WTC11 (cell line): ENCODE results near the gene ACVR1. TPM values are rescaled to one million over a fixed set of nuclear protein-coding genes. Genes with fewer than 3 reads are reported as not detected.

Source experiments
- ATAC-seq: fragments of 200-7000 bp; cut with Tn5 transposase; 2 replicates; pipeline ENCODE4 v1.10.0; 2021; ENCODE audit warnings: mild to moderate bottlenecking, moderate library complexity
- CTCF ChIA-PET: fragments of 300-600 bp; sonication (Branson Sonifier 250); formaldehyde crosslinking; loops from one replicate; lab custom pipeline; 2021; ENCODE audit warnings: antibody characterized with exemption; lab: Charles Lee
- POLR2A ChIA-PET: fragments of 350-600 bp; sonication (Branson Sonifier 250); formaldehyde crosslinking; loops from one replicate; lab custom pipeline; 2021; ENCODE audit warnings: antibody characterized with exemption; lab: Charles Lee
- DNase-seq: peaks from one replicate; pipeline ENCODE4 v3.0.0; 2021; ENCODE audit warnings: low spot score
- H3K27ac Mint-ChIP-seq: 2 replicates; pipeline ENCODE4 v1.8.0; 2021; ENCODE audit warnings: mixed read lengths
- H3K27me3 Mint-ChIP-seq: 2 replicates; pipeline ENCODE4 v1.8.0; 2021; ENCODE audit warnings: low read depth, mild to moderate bottlenecking, moderate library complexity, mixed read lengths
- H3K36me3 Mint-ChIP-seq: 2 replicates; pipeline ENCODE4 v1.8.0; 2021; ENCODE audit warnings: mixed read lengths
- H3K4me1 Mint-ChIP-seq: 2 replicates; pipeline ENCODE4 v1.8.0; 2022; ENCODE audit warnings: mixed read lengths
- H3K4me3 Mint-ChIP-seq: 2 replicates; pipeline ENCODE4 v1.8.0; 2021; ENCODE audit warnings: mild to moderate bottlenecking, moderate library complexity, mixed read lengths
- H3K9me3 Mint-ChIP-seq: 2 replicates; pipeline ENCODE4 v1.8.0; 2021; ENCODE audit warnings: mixed read lengths
- CREB1 ChIP-seq: sonication (generic); formaldehyde crosslinking; IDR thresholded peaks from 2 replicates; pipeline ENCODE4 v1.8.0; 2023; ENCODE audit warnings: mild to moderate bottlenecking, missing genetic modification reagents
- E2F5 ChIP-seq: sonication (generic); formaldehyde crosslinking; IDR thresholded peaks from 2 replicates; pipeline ENCODE4 v1.8.1; 2022; ENCODE audit warnings: mild to moderate bottlenecking, moderate library complexity, missing genetic modification reagents
- FOXP4 ChIP-seq: sonication (generic); formaldehyde crosslinking; IDR thresholded peaks from 2 replicates; pipeline ENCODE4 v1.8.0; 2022; ENCODE audit warnings: mild to moderate bottlenecking, missing genetic modification reagents
- KAT7 ChIP-seq: sonication (generic); formaldehyde crosslinking; IDR thresholded peaks from 2 replicates; pipeline ENCODE4 v1.8.1; 2023; ENCODE audit warnings: missing genetic modification reagents, mild to moderate bottlenecking, borderline replicate concordance
- NR1H2 ChIP-seq: sonication (generic); formaldehyde crosslinking; IDR thresholded peaks from 2 replicates; pipeline ENCODE4 v1.9.0; 2021; ENCODE audit warnings: mild to moderate bottlenecking, moderate library complexity, missing genetic modification reagents
- SOX15 ChIP-seq: fragments of 250-450 bp; sonication (Bioruptor Pico); IDR thresholded peaks from 2 replicates; pipeline ENCODE4 v1.9.0; 2021; ENCODE audit warnings: mild to moderate bottlenecking
- ZBTB21 ChIP-seq: sonication (generic); formaldehyde crosslinking; IDR thresholded peaks from 2 replicates; pipeline ENCODE4 v1.8.1; 2023; ENCODE audit warnings: mild to moderate bottlenecking, missing genetic modification reagents, borderline replicate concordance
- ZNF138 ChIP-seq: sonication (generic); formaldehyde crosslinking; conservative IDR thresholded peaks from 2 replicates; pipeline ENCODE4 v1.8.1; 2022; ENCODE audit warnings: mild to moderate bottlenecking, moderate library complexity, missing genetic modification reagents
- ZNF263 ChIP-seq: sonication (generic); formaldehyde crosslinking; IDR thresholded peaks from 2 replicates; pipeline ENCODE4 v1.8.1; 2022; ENCODE audit warnings: low read depth, mild to moderate bottlenecking, moderate library complexity, missing genetic modification reagents
- ZNF396 ChIP-seq: fragments of 250-450 bp; sonication (Bioruptor Pico); IDR thresholded peaks from 2 replicates; pipeline ENCODE4 v1.8.0; 2021; ENCODE audit warnings: mild to moderate bottlenecking, moderate library complexity, borderline replicate concordance
- ZNF425 ChIP-seq: fragments of 250-450 bp; sonication (Bioruptor Pico); conservative IDR thresholded peaks from 2 replicates; pipeline ENCODE4 v1.9.0; 2021; ENCODE audit warnings: mild to moderate bottlenecking
- total RNA-seq: library from RNA; stranded (reverse); gene quantifications from 3 replicates; pipeline ENCODE4 v1.2.3, GENCODE V29; 2021
- TF ChIP-seq, protein P1 (sequence below): sonication (generic); formaldehyde crosslinking; IDR thresholded peaks from 2 replicates; pipeline ENCODE4 v1.8.1; 2023; ENCODE audit warnings: mild to moderate bottlenecking, missing genetic modification reagents, borderline replicate concordance
- TF ChIP-seq, protein P2 (sequence below): sonication (generic); formaldehyde crosslinking; IDR thresholded peaks from 2 replicates; pipeline ENCODE4 v1.8.0; 2022; ENCODE audit warnings: missing genetic modification reagents
- TF ChIP-seq, protein P3 (sequence below): fragments of 250-450 bp; sonication (Bioruptor Pico); IDR thresholded peaks from 2 replicates; pipeline ENCODE4 v1.9.0; 2021; ENCODE audit warnings: mild to moderate bottlenecking
- TF ChIP-seq, protein P4 (sequence below): sonication (generic); formaldehyde crosslinking; IDR thresholded peaks from 2 replicates; pipeline ENCODE4 v1.8.1; 2023; ENCODE audit warnings: mild to moderate bottlenecking, moderate library complexity, missing genetic modification reagents
- TF ChIP-seq, protein P5 (sequence below): fragments of 250-450 bp; sonication (Bioruptor Pico); IDR thresholded peaks from 2 replicates; pipeline ENCODE4 v1.8.0; 2021; ENCODE audit warnings: mild to moderate bottlenecking

The ACVR1 gene
- total RNA-seq, 1 experiment from 2014 or later, result 19.2 TPM

GRCh38 chr2:157856187-157856515 lies 20.0 kb downstream of the ACVR1 start:
- H3K27ac Mint-ChIP-seq, result no peak overlapping the region
- no peaks in the 10 kb centered on the region for H3K27me3 Mint-ChIP-seq
- H3K4me3 Mint-ChIP-seq, result no peak overlapping the region
- H3K36me3 Mint-ChIP-seq, result no peaks in the 10 kb centered on the region
- ChIA-PET CTCF (no interaction called here), POLR2A (no interaction called here)
- DNase-seq (no peak), ATAC-seq (no peak)
- TF ChIP-seq, protein P1, sequence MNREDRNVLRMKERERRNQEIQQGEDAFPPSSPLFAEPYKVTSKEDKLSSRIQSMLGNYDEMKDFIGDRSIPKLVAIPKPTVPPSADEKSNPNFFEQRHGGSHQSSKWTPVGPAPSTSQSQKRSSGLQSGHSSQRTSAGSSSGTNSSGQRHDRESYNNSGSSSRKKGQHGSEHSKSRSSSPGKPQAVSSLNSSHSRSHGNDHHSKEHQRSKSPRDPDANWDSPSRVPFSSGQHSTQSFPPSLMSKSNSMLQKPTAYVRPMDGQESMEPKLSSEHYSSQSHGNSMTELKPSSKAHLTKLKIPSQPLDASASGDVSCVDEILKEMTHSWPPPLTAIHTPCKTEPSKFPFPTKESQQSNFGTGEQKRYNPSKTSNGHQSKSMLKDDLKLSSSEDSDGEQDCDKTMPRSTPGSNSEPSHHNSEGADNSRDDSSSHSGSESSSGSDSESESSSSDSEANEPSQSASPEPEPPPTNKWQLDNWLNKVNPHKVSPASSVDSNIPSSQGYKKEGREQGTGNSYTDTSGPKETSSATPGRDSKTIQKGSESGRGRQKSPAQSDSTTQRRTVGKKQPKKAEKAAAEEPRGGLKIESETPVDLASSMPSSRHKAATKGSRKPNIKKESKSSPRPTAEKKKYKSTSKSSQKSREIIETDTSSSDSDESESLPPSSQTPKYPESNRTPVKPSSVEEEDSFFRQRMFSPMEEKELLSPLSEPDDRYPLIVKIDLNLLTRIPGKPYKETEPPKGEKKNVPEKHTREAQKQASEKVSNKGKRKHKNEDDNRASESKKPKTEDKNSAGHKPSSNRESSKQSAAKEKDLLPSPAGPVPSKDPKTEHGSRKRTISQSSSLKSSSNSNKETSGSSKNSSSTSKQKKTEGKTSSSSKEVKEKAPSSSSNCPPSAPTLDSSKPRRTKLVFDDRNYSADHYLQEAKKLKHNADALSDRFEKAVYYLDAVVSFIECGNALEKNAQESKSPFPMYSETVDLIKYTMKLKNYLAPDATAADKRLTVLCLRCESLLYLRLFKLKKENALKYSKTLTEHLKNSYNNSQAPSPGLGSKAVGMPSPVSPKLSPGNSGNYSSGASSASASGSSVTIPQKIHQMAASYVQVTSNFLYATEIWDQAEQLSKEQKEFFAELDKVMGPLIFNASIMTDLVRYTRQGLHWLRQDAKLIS, result no peak
- TF ChIP-seq ZNF396 (CRISPR knock-in tag) (no peak), ZNF425 (no peak), KAT7 (CRISPR knock-in tag) (no peak), ZNF263 (CRISPR knock-in tag) (no peak), NR1H2 (CRISPR knock-in tag) (no peak), ZNF138 (CRISPR knock-in tag) (no peak), FOXP4 (CRISPR knock-in tag) (no peak), SOX15 (CRISPR knock-in tag) (no peak), E2F5 (CRISPR knock-in tag) (no peak), CREB1 (CRISPR knock-in tag) (no peak), ZBTB21 (no peak)
- TF ChIP-seq, protein P2, sequence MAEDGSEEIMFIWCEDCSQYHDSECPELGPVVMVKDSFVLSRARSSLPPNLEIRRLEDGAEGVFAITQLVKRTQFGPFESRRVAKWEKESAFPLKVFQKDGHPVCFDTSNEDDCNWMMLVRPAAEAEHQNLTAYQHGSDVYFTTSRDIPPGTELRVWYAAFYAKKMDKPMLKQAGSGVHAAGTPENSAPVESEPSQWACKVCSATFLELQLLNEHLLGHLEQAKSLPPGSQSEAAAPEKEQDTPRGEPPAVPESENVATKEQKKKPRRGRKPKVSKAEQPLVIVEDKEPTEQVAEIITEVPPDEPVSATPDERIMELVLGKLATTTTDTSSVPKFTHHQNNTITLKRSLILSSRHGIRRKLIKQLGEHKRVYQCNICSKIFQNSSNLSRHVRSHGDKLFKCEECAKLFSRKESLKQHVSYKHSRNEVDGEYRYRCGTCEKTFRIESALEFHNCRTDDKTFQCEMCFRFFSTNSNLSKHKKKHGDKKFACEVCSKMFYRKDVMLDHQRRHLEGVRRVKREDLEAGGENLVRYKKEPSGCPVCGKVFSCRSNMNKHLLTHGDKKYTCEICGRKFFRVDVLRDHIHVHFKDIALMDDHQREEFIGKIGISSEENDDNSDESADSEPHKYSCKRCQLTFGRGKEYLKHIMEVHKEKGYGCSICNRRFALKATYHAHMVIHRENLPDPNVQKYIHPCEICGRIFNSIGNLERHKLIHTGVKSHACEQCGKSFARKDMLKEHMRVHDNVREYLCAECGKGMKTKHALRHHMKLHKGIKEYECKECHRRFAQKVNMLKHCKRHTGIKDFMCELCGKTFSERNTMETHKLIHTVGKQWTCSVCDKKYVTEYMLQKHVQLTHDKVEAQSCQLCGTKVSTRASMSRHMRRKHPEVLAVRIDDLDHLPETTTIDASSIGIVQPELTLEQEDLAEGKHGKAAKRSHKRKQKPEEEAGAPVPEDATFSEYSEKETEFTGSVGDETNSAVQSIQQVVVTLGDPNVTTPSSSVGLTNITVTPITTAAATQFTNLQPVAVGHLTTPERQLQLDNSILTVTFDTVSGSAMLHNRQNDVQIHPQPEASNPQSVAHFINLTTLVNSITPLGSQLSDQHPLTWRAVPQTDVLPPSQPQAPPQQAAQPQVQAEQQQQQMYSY (CRISPR knock-in tag), result no peak
- TF ChIP-seq, protein P3, sequence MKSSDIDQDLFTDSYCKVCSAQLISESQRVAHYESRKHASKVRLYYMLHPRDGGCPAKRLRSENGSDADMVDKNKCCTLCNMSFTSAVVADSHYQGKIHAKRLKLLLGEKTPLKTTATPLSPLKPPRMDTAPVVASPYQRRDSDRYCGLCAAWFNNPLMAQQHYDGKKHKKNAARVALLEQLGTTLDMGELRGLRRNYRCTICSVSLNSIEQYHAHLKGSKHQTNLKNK (CRISPR knock-in tag), result no peak
- TF ChIP-seq, protein P4, sequence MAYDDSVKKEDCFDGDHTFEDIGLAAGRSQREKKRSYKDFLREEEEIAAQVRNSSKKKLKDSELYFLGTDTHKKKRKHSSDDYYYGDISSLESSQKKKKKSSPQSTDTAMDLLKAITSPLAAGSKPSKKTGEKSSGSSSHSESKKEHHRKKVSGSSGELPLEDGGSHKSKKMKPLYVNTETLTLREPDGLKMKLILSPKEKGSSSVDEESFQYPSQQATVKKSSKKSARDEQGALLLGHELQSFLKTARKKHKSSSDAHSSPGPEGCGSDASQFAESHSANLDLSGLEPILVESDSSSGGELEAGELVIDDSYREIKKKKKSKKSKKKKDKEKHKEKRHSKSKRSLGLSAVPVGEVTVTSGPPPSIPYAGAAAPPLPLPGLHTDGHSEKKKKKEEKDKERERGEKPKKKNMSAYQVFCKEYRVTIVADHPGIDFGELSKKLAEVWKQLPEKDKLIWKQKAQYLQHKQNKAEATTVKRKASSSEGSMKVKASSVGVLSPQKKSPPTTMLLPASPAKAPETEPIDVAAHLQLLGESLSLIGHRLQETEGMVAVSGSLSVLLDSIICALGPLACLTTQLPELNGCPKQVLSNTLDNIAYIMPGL, result no peak
- TF ChIP-seq, protein P5, sequence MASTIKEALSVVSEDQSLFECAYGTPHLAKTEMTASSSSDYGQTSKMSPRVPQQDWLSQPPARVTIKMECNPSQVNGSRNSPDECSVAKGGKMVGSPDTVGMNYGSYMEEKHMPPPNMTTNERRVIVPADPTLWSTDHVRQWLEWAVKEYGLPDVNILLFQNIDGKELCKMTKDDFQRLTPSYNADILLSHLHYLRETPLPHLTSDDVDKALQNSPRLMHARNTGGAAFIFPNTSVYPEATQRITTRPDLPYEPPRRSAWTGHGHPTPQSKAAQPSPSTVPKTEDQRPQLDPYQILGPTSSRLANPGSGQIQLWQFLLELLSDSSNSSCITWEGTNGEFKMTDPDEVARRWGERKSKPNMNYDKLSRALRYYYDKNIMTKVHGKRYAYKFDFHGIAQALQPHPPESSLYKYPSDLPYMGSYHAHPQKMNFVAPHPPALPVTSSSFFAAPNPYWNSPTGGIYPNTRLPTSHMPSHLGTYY, result no peak
- H3K9me3 Mint-ChIP-seq, result no peaks in the 10 kb centered on the region
- peaks cover 8% of the 10 kb centered on the region; the same call in 1 of the 2 replicates for H3K4me1 Mint-ChIP-seq
